Measurements from ENCODE around the gene GHRH. TPM values are rescaled to one million over a fixed set of nuclear protein-coding genes. Genes with fewer than 3 reads are reported as not detected.

GHRH gene
- total RNA-seq, 1 experiment from 2014 or later: not detected

DNA sequence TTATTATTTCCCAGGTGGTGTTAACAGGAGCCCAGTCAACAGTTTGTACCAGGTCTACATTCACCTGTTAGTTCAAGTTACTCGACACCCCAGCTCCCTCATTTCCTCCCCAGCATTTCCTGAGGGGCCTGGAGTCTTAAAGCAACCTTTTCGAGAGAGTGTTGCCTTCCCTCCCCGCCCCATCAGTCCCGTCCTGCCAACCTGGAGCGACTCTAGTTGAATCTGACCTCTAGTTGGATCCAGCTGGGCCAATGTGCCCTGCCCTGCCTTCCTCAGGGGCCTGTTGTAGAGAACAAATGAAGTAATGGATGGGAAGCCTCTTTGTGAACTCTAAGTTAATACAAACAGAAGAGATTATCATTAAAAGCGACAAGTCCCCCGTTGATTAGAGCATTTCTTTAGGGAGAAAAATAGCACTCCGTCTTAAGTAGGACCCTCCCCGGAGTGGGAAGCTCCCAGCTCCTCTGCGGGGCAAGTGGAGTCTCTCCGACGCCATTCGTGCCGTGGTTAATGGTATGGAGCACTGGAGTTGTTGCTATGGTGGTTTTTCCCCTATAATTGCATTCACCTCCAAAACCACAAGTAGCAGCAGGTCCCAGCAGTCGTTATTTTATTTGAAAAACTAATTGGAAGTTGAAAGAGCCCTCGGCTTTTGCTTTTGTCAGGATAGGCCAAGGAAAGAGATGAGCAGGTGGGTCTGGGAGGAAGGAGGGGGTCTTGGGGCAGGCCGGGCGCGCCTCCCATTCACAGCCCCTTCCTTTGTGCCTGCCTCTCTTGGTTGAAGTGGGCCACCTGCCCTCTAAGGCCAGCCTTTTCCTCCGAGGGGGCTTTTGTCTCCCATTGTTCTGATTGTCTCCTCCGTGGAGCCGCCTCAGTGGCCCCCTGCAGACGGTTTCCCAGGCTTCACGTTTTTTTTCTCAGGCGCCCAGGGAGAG is 16.1 kb downstream of the GHRH start:
- Histone ChIP-seq H3K9ac (ENCODE audit: low read length) (no peak overlapping the region), H3K4me3 (replicated peaks in 1 of 2; ENCODE audit: low read depth in 1 of 2, low read length in 2 of 2) (no peak overlapping the region), H4K20me1 (ENCODE audit: insufficient read depth) (no peaks in the 10 kb centered on the region), H2AFZ (ENCODE audit: low read depth, low read length, poor library complexity, severe bottlenecking) (no peak overlapping the region), H3K4me1 (ENCODE audit: control insufficient read depth in 1 of 2, insufficient read depth in 2 of 2, low read length in 2 of 2) (no peaks in the 10 kb centered on the region), H3K27ac (ENCODE audit: low read depth, low read length) (no peak overlapping the region), H3K9me3 (ENCODE audit: control insufficient read depth in 1 of 2, insufficient read depth in 1 of 2, low read depth in 1 of 2, low read length in 2 of 2) (no peaks in the 10 kb centered on the region), H3K4me2 (ENCODE audit: low read length) (no peak overlapping the region), H3K27me3 (ENCODE audit: insufficient read depth, low read length) (no peaks in the 10 kb centered on the region), H3K36me3 (ENCODE audit: control insufficient read depth in 1 of 2, insufficient read depth in 2 of 2, low read length in 2 of 2) (peaks cover 18 to 19% of the 10 kb centered on the region in 2 experiments; a peak in 3 of 4 replicates), H3K79me2 (ENCODE audit: insufficient read depth, low read length) (no peaks in the 10 kb centered on the region), H3K9me2 (ENCODE audit: insufficient read depth) (no peaks in the 10 kb centered on the region)
- ChIA-PET POLR2A (no interaction called here), RAD21 (ENCODE audit: low non-redundant PET in 1 of 2, low total read pairs in 2 of 2, uncharacterized antibody in 2 of 2, unreplicated experiment in 2 of 2) (no interaction called here), CTCF (no interaction called here)
- no TSS peak for BruUV-seq (replicated peaks)
- ATAC-seq (no peak), DNase-seq (ENCODE audit: low read depth, low spot score) (no peak)
- intact Hi-C loops (cut with micrococcal nuclease): no loop called here
- TF ChIP-seq, protein P1, sequence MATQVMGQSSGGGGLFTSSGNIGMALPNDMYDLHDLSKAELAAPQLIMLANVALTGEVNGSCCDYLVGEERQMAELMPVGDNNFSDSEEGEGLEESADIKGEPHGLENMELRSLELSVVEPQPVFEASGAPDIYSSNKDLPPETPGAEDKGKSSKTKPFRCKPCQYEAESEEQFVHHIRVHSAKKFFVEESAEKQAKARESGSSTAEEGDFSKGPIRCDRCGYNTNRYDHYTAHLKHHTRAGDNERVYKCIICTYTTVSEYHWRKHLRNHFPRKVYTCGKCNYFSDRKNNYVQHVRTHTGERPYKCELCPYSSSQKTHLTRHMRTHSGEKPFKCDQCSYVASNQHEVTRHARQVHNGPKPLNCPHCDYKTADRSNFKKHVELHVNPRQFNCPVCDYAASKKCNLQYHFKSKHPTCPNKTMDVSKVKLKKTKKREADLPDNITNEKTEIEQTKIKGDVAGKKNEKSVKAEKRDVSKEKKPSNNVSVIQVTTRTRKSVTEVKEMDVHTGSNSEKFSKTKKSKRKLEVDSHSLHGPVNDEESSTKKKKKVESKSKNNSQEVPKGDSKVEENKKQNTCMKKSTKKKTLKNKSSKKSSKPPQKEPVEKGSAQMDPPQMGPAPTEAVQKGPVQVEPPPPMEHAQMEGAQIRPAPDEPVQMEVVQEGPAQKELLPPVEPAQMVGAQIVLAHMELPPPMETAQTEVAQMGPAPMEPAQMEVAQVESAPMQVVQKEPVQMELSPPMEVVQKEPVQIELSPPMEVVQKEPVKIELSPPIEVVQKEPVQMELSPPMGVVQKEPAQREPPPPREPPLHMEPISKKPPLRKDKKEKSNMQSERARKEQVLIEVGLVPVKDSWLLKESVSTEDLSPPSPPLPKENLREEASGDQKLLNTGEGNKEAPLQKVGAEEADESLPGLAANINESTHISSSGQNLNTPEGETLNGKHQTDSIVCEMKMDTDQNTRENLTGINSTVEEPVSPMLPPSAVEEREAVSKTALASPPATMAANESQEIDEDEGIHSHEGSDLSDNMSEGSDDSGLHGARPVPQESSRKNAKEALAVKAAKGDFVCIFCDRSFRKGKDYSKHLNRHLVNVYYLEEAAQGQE (IDR thresholded peaks at IDR 0.05; ENCODE audit: low read depth): no peak
- TF ChIP-seq, protein P2, sequence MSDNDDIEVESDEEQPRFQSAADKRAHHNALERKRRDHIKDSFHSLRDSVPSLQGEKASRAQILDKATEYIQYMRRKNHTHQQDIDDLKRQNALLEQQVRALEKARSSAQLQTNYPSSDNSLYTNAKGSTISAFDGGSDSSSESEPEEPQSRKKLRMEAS (IDR thresholded peaks at IDR 0.05): no peak
- TF ChIP-seq POLR2AphosphoS5 (IDR thresholded peaks at IDR 0.05; ENCODE audit: low read depth, low read length): no peak
- TF ChIP-seq POLR2A (IDR thresholded peaks at IDR 0.05; ENCODE audit: borderline replicate concordance, extremely low read depth, insufficient read depth, insufficient read length): no peak
- no peak for TF ChIP-seq RAD21 (IDR thresholded peaks at IDR 0.05; ENCODE audit: low read depth)
- no peak for TF ChIP-seq ZNF274 (IDR thresholded peaks at IDR 0.05; ENCODE audit: low read depth, low read length)
- no peak for TF ChIP-seq EZH2phosphoT487 (IDR thresholded peaks at IDR 0.05; ENCODE audit: borderline replicate concordance)
- no peak for TF ChIP-seq ZFX (IDR thresholded peaks at IDR 0.05)
- no peak for TF ChIP-seq SP1 (IDR thresholded peaks at IDR 0.05; ENCODE audit: low read depth)
- no peak for TF ChIP-seq JUND (IDR thresholded peaks at IDR 0.05)
- TF ChIP-seq CBX3 (IDR thresholded peaks at IDR 0.05; ENCODE audit: low read depth): no peak
- no peak for TF ChIP-seq CEBPB (IDR thresholded peaks at IDR 0.05; ENCODE audit: low read depth)
- TF ChIP-seq, protein P3, sequence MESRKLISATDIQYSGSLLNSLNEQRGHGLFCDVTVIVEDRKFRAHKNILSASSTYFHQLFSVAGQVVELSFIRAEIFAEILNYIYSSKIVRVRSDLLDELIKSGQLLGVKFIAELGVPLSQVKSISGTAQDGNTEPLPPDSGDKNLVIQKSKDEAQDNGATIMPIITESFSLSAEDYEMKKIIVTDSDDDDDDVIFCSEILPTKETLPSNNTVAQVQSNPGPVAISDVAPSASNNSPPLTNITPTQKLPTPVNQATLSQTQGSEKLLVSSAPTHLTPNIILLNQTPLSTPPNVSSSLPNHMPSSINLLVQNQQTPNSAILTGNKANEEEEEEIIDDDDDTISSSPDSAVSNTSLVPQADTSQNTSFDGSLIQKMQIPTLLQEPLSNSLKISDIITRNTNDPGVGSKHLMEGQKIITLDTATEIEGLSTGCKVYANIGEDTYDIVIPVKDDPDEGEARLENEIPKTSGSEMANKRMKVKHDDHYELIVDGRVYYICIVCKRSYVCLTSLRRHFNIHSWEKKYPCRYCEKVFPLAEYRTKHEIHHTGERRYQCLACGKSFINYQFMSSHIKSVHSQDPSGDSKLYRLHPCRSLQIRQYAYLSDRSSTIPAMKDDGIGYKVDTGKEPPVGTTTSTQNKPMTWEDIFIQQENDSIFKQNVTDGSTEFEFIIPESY (IDR thresholded peaks at IDR 0.05; ENCODE audit: extremely low read depth, insufficient replicate concordance, low read length): no peak
- TF ChIP-seq FOSL1 (IDR thresholded peaks at IDR 0.05; ENCODE audit: low read depth): no peak
- TF ChIP-seq, protein P4, sequence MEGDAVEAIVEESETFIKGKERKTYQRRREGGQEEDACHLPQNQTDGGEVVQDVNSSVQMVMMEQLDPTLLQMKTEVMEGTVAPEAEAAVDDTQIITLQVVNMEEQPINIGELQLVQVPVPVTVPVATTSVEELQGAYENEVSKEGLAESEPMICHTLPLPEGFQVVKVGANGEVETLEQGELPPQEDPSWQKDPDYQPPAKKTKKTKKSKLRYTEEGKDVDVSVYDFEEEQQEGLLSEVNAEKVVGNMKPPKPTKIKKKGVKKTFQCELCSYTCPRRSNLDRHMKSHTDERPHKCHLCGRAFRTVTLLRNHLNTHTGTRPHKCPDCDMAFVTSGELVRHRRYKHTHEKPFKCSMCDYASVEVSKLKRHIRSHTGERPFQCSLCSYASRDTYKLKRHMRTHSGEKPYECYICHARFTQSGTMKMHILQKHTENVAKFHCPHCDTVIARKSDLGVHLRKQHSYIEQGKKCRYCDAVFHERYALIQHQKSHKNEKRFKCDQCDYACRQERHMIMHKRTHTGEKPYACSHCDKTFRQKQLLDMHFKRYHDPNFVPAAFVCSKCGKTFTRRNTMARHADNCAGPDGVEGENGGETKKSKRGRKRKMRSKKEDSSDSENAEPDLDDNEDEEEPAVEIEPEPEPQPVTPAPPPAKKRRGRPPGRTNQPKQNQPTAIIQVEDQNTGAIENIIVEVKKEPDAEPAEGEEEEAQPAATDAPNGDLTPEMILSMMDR (IDR thresholded peaks at IDR 0.05 in 2 of 3, conservative IDR thresholded peaks at IDR 0.05 in 1 of 3; ENCODE audit: borderline replicate concordance in 1 of 3, insufficient read depth in 1 of 3, low read depth in 2 of 3, low read length in 2 of 3): no peak
- no peak for TF ChIP-seq TCF7L2 (IDR thresholded peaks at IDR 0.05; ENCODE audit: borderline replicate concordance, extremely low read depth, insufficient read depth, insufficient read length)
- no peak for TF ChIP-seq EZH2 (IDR thresholded peaks at IDR 0.05)
- TF ChIP-seq, protein P5, sequence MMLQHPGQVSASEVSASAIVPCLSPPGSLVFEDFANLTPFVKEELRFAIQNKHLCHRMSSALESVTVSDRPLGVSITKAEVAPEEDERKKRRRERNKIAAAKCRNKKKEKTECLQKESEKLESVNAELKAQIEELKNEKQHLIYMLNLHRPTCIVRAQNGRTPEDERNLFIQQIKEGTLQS (IDR thresholded peaks at IDR 0.05): no peak
- TF ChIP-seq ELF1 (IDR thresholded peaks at IDR 0.05; ENCODE audit: borderline replicate concordance, low read depth): no peak

Data from HCT116 (cell line).